AG09309 (cell line): ENCODE data around the gene EYA4.

Experiments
- DNase-seq: peaks from one replicate; pipeline ENCODE4 v3.0.0-alpha.2; 2010; ENCODE audit warnings: low read depth
- H3K4me3 ChIP-seq: 2 replicates; pipeline ENCODE4 v1.5.1; 2011; ENCODE audit warnings: mild to moderate bottlenecking, low read depth, low read length, moderate library complexity; ENCODE audit not compliant: control insufficient read depth
- TF ChIP-seq, protein P1 (sequence below): IDR thresholded peaks from 2 replicates; pipeline ENCODE4 v1.5.1; 2011; ENCODE audit warnings: mild to moderate bottlenecking, low read depth, low read length, inconsistent platforms; ENCODE audit not compliant: insufficient read depth, control insufficient read depth; ENCODE audit errors: missing control alignments

EYA4 gene

DNA sequence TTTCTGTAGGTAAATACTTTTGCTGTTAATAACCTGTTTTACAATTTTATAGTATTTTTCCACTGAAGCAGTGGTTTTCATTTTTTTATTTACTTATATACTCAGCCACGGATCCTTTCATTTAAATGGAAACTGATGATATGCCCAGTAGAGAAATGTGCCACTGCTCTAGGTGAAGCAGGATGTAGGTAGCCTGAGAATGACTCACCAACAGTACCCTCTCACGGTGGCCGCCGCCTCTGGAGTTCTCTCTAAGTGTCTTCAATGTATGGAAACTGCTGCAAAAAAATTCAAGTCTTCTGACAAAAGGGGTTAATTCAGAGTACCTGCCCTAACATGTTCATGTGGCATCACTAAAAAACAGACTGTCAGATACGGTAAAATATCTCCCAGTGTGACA lies 6.4 kb downstream of the EYA4 start:
- TF ChIP-seq, protein P1, sequence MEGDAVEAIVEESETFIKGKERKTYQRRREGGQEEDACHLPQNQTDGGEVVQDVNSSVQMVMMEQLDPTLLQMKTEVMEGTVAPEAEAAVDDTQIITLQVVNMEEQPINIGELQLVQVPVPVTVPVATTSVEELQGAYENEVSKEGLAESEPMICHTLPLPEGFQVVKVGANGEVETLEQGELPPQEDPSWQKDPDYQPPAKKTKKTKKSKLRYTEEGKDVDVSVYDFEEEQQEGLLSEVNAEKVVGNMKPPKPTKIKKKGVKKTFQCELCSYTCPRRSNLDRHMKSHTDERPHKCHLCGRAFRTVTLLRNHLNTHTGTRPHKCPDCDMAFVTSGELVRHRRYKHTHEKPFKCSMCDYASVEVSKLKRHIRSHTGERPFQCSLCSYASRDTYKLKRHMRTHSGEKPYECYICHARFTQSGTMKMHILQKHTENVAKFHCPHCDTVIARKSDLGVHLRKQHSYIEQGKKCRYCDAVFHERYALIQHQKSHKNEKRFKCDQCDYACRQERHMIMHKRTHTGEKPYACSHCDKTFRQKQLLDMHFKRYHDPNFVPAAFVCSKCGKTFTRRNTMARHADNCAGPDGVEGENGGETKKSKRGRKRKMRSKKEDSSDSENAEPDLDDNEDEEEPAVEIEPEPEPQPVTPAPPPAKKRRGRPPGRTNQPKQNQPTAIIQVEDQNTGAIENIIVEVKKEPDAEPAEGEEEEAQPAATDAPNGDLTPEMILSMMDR: no peak
- no peak for DNase-seq
- H3K4me3 ChIP-seq: no peak overlapping the region

DNA sequence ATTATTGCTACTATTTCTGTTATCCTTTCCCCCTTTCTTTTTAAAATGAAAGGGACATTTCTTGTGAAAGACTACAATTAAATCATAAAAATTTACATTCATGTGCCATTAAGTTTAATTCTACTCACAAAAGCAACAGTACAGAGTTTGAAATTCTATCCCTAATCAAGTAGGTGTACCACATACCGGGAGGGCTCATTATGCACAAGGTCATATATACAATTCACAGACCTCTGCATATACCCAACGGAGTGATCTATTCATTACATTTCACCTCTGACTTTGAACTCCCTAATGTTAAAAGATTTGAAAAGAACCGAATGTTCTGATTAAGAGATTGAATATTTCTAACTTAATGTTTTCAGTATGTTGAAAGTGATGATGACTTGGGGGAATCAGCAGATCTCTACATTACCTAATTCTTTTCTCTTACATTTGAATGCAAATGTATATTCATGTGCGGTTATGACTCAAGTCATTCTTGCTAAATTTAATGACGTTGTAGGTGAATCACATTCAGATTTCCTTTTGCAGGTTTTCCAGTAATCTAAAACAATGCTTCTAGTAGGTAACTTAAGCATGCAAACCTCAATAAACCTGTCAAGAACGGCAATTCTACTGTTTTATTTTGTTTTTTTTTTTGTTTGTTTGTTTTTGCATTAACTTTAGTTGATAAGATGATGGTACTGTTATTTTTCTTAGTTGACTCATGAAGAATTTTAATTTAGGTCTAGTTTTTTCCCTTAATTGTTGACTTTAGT lies 7.3 kb downstream of the EYA4 start:
- TF ChIP-seq, protein P1: no peak
- H3K4me3 ChIP-seq: no peak overlapping the region
- DNase-seq: no peak

DNA sequence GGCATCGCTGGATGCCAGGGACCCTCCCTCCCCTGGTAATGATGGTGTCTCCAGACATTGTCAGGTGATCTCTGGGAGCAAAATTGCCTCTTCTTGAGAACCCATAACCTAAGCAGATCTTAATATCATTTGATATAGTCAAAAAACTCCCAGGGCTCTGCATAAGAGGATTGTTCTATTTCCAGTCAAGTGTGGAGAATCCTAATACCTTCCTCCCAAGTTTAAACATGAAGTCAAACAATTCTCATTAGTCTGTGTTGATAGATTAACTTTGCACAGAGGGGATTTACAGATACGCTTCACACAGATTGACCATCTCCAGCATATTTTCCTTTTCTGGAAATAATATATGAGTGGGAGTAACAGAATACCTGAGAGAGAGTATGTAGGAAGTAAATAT lies 10.5 kb downstream of the EYA4 start:
- TF ChIP-seq, protein P1: no peak
- no peak overlapping the region for H3K4me3 ChIP-seq
- no peak for DNase-seq

DNA sequence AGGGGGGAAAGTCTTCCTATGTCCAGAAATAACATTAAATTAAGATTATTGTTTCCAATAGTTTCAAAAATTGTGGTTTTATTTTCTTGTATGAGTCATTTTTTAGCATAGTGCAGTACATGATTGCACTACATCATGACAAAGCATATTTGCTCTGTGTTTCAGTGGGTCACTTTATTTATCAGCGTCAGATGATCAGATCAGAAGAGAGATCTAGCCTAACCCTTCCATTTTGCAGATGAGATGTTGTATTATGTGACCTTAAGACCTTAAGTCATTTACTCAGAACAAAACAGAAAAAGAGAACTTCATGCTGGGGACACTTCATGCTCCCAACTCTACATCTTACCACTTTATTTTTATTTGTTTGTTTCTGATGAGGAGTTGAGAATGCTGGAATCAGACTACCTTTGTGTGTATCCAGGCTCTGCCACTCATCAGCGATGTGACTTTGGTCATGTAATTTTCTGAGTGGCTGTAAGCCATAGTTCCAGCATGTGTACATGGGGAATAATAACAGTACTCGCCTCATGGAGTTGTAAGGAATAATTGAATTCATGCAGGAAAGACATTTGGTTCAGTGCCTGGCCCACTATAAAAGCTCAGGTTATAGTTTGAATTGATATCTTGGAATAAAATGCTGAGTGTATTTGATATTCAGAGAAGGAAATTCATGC lies 13.5 kb downstream of the EYA4 start:
- H3K4me3 ChIP-seq: no peak overlapping the region
- TF ChIP-seq, protein P1: no peak
- no peak for DNase-seq

DNA sequence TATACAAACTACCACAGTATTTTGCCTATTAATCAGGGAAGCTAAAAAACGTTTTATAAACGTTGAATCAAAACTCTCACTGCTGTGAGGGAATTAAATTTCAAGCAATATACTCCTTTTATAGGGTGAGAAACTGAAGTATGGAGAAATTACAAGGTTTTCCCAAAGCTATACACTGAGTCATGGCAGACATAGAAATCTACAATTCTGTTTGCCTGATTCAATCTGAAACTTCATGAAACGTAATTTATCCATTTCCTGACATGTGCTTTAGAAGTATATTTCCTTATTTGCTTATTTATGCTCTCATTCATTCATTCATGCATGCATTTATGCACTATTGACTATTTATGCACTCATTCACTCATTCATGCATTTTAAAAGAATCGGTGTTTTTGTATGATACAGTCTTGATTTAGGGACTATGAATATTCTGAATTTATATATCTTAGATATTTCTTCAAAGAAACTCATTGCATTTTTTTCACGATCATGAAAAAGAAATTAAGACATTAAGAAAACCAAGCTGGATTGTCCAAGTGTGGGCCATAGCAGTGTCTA lies 16.5 kb downstream of the EYA4 start:
- DNase-seq: no peak
- TF ChIP-seq, protein P1: no peak
- H3K4me3 ChIP-seq: no peak overlapping the region

DNA sequence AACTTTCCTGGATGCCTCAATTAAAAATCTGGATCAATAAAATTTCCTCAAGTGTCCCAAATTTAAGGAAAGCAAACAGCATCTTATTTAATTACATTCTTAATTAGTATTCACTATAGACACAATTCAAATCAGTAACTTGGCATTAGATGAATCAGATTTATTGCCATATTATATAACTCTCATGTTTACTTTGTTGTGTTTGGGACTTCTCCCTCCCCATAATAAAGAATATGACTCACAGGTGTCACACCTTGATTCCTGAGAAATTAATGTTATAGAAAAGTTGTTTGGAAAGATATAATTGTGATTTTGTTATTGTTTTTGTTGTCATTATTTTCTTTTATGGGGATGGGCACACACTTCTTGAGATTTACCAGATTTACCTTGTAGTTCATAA lies 18.4 kb downstream of the EYA4 start:
- DNase-seq: no peak
- TF ChIP-seq, protein P1: no peak
- H3K4me3 ChIP-seq: no peak overlapping the region
